Measurements from ENCODE around the gene ANKRD31.
A peak's percentile ranks its signal among the peaks of the same experiment; 100 is the strongest.

ANKRD31 gene

DNA sequence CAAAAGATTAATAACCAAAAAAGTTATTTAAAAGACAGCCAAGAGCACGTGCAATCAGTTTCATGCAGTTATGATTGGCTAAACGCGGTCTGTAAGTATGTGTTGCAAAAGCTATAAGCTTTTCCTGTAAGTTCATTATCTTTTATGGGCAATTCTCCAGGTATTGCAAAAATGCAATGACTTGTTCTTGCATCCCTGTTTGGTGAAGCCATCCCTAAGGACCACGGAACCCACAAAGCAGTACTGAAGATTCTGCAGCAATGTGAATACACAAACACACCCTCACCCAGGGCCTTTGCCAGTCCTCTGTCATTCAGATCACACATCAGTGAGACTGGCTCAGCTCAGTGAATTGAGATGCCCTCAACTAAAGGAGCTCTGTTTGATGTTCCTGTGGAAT, 195.7 kb downstream of the ANKRD31 start:
- H3K27ac ChIP-seq = no peak overlapping the region
- TF ChIP-seq, protein P1, sequence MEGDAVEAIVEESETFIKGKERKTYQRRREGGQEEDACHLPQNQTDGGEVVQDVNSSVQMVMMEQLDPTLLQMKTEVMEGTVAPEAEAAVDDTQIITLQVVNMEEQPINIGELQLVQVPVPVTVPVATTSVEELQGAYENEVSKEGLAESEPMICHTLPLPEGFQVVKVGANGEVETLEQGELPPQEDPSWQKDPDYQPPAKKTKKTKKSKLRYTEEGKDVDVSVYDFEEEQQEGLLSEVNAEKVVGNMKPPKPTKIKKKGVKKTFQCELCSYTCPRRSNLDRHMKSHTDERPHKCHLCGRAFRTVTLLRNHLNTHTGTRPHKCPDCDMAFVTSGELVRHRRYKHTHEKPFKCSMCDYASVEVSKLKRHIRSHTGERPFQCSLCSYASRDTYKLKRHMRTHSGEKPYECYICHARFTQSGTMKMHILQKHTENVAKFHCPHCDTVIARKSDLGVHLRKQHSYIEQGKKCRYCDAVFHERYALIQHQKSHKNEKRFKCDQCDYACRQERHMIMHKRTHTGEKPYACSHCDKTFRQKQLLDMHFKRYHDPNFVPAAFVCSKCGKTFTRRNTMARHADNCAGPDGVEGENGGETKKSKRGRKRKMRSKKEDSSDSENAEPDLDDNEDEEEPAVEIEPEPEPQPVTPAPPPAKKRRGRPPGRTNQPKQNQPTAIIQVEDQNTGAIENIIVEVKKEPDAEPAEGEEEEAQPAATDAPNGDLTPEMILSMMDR (conservative IDR thresholded peaks at IDR 0.05) = no peak

DNA sequence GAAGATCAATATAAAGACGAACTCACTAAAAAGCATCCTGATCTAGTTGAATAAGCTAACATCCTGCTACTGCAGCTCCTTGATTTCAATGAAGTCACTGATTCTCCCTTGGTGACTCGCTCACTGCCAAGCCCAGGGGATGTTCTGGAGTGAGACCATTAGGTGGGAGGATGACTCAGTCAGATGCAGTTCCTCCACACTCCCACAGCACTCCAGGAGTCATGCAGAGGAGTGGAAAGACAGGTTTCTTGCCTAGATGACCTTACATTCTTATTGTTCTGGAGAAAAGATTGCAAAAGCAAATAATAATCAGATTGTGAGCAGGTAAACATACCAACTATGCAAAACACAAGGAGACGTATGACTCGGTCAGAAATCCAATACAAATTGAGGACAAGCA, 199.6 kb downstream of the ANKRD31 start:
- H3K27ac ChIP-seq = peak overlapping the region; percentile 63
- TF ChIP-seq, protein P1 (conservative IDR thresholded peaks at IDR 0.05) = 0 out of 2 replicates have a peak, but pooled peaks have one; percentile 18

DNA sequence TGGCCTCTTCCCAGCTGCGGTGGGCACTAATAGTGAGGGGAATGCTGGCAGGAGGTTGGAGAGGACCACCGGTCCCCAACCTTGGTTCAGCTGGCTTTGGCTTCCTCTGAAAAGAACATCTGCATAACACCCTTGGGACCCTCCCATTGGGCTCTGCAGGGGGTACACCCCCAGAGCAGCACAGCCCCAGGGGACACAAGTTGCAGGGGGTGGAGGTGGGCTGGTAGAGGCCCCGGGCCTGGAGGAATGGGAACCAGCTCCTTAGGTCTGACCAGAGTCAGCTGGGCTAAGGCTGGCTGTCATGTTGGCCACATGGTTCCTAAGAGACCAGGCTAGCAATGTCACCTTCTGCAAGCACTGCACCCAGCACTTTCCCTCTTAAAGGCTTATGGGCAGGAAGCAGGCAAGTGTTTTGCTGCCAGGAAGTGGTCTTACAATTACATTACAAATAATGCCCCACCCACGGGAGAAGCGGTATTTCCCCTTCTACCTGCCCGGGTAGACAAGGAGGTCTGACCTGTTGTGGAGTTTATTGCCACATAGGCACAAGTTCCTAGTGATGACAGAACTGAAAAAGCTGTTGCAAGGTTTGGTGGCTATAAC, 202.4 kb downstream of the ANKRD31 start:
- H3K27ac ChIP-seq = no peak overlapping the region
- TF ChIP-seq, protein P1 (conservative IDR thresholded peaks at IDR 0.05) = no peak

DNA sequence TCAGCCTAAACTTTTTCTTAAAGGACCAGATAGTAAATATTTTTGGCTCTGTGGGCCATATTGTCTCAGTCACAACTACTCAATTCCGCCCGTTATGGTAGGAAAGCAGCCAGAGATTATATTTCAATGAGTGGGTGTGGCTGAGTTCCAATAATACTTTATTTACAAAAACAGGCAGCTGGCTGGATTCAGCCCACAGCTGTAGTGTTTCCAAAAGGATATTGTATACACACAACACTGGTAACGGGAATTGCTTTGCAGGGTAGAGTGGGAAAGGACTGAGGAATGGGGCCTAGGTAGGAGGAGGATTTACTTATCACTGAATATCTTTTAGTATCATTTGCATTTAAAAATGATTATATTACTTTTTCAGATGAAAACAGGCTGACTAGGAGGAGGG, 205.3 kb downstream of the ANKRD31 start:
- TF ChIP-seq, protein P1 (conservative IDR thresholded peaks at IDR 0.05) = no peak

DNA sequence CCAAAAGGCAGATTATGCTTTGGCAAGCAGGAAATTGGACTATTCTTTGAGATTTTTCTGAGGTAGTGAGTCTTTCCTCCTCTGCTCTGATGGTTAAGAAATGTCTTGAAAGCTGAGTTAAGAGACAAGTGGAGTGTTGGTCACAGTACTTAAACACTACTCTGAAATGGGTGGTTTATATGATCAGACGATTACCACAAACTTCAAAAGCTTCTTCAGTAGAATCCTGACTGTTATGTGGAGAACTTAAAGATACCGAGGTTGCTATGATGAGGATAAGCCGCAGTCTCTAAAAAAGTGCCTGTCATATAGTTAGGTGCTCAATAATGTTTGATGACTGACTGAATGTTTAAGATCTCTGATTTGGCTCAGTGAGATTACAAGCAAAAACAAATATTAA, 208.6 kb downstream of the ANKRD31 start:
- H3K27ac ChIP-seq = no peak overlapping the region
- TF ChIP-seq, protein P1 (conservative IDR thresholded peaks at IDR 0.05) = no peak

More for the DNA sequence above, 205.3 kb downstream of the ANKRD31 start:
- H3K27ac ChIP-seq = no peak overlapping the region

DNA sequence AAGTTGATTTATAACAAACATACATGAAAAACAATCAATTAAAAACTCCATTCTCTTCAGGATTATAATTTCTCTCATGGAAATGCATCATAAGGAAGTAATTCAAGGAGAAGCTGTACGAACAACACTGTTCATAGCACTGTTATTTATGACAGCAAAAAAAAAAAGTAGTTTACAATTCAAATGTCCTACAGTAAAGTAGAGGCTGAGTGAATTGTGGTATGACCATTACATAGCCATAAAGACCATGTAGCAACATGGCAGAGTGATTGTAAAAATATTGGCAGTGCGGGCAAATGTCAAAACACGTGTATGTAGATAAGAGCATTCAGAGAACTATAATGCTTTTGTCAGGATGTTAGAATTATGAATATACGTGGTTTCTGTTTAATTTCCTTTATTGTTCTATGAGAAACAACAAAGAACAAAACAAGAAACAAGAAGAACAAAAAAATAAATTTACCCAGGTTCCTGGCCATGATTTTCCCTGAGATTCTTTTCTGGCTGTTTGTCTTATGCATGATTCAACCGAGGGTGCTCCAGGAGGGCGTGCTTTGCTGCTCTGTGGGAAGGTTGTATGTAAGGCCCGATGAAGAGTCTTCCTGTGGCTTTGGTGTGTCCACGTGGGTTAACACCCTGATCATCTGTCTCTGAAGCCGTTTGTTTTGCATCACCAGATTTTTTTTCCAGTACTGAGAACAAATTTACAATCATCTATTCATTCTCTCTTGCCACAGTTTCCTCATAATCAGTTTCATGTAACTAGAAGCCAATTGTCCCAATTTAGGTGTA, 213.1 kb downstream of the ANKRD31 start:
- TF ChIP-seq, protein P1 (conservative IDR thresholded peaks at IDR 0.05) = no peak
- no peak overlapping the region for H3K27ac ChIP-seq

DNA sequence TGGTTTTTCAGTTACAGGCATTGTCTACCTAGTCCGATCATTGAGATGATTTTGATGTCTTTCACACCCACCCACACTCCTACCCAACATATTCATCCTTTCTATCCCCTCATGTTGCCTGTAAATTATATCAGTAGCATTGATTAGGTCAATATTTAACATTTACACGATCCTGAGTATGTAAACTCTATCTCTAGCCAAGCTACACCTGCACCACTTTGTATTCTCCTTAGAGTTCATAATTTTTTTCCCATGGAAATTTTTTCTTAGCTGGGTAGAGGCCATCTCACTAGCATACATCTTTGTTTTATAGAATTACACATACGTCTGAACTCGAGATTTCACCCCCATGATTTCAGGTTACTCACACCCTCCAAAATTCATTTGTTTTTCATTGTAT, 214.9 kb downstream of the ANKRD31 start:
- no peak overlapping the region for H3K27ac ChIP-seq
- TF ChIP-seq, protein P1 (conservative IDR thresholded peaks at IDR 0.05) = no peak

All from VCaP (cell line).